GM10266 (cell line): Measurements from ENCODE around the gene FIG4.
A peak's percentile ranks its signal among the peaks of the same experiment; 100 is the strongest.

Experiments
- DNase-seq: peaks from one replicate; pipeline ENCODE4 v3.0.0; 2012; ENCODE audit errors: extremely low spot score
- TF ChIP-seq, protein P1 (sequence below): IDR thresholded peaks from 2 replicates; pipeline ENCODE4 v1.5.1; 2012; ENCODE audit warnings: mild to moderate bottlenecking, low read depth; ENCODE audit not compliant: control insufficient read depth, insufficient read depth; ENCODE audit errors: missing control alignments

Gene FIG4

DNA sequence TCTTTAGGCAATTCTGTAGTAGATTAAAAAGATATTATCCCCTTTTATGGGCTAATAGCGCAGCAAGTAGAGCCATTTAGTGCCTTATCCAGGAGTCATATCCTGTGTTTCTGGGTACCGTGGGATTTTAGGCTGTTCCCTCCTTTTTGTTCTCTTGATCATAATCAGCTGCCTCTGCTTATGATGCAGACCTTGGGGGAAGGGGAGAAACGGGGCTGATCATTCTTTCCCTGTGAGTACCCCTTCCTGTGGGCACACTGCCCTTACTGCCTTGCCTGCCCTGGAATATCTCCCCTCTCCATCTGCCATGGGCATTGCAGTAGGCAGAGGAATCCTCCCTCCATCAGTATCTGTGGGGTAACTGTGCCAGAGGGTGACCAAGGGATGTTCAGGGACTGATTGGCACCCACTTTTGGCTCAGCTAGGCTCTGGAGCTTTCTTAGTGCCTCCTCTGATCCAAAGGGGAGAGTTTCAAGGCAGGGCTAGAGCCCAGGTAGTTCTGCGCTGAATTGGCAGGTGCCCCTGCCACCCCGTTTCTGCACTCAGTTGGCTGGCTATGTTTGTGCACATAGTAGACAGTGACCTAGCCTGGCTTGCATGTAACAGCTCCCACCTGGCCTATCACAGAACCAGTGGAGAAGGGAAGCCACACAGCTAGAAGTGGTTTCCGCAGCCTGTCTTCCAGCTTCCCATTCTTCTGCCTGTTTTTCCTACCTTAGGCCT lies 103.3 kb downstream of the FIG4 start:
- DNase-seq: no peak
- TF ChIP-seq, protein P1, sequence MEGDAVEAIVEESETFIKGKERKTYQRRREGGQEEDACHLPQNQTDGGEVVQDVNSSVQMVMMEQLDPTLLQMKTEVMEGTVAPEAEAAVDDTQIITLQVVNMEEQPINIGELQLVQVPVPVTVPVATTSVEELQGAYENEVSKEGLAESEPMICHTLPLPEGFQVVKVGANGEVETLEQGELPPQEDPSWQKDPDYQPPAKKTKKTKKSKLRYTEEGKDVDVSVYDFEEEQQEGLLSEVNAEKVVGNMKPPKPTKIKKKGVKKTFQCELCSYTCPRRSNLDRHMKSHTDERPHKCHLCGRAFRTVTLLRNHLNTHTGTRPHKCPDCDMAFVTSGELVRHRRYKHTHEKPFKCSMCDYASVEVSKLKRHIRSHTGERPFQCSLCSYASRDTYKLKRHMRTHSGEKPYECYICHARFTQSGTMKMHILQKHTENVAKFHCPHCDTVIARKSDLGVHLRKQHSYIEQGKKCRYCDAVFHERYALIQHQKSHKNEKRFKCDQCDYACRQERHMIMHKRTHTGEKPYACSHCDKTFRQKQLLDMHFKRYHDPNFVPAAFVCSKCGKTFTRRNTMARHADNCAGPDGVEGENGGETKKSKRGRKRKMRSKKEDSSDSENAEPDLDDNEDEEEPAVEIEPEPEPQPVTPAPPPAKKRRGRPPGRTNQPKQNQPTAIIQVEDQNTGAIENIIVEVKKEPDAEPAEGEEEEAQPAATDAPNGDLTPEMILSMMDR: no peak

DNA sequence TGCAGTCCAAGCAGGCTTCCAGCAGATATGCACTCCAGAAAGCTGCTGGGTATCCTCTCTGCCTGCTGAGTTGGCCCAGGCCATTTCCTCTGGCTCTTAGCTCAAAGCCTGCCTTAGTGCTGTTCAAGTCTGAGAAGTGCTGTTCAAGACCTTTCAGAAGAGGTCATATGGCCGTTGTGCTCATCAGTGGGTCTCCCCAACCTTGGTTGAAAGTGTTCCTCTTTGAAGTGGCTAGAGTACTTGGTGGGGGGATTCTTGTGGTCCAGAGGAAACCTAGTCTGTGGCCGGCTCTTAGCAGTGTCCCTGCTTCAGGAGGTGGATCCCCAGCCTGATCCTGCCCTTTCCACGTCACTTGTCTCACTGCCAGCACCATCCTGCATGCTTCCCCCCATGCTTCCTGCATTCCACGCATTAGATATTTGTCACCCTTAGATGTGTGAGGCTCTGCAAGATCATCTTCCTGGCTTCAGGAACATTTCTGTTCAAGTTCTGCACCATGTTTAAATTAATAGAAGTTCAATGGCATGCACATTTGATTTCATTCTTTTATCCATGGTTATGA lies 105.0 kb downstream of the FIG4 start:
- TF ChIP-seq, protein P1: no peak
- DNase-seq: peak; percentile 25

DNA sequence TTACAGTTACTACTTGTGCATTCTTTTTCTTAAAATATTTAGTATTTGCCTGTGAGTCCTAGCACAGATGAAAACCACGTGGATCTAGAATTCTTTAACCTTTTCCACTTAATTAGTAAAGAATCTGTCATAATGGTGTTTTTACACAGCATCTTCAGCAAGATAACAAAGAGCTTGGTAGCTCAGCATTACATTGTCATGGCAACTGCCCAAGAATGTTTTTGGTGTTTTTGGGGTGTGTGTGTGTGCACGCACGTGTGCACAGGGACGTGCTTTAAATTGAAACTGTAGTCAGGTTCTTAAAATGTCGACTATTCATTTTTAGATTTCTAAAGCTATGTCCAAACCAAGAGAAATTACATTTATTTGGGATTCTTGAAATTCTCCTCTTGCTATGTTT lies 108.0 kb downstream of the FIG4 start:
- TF ChIP-seq, protein P1: no peak
- no peak for DNase-seq

DNA sequence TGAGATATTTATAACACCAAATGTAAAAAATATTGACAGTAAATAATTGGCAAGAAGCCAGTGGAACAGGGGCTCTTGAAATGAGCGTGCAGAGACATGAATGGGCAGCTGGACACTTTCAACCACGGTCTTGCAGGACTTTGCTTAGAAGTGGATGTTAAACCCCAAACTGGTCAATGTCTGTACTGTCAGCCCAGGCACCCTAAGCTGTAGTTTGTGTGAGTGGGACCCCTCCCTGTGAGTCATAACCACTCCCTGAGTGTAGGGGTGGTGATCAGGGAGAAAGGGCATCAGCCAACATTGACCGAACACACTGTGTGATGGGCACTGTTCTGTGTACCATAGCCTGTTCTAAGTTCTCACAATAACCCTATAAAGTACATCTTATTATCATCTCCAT lies 108.6 kb downstream of the FIG4 start:
- DNase-seq: no peak
- TF ChIP-seq, protein P1: no peak

DNA sequence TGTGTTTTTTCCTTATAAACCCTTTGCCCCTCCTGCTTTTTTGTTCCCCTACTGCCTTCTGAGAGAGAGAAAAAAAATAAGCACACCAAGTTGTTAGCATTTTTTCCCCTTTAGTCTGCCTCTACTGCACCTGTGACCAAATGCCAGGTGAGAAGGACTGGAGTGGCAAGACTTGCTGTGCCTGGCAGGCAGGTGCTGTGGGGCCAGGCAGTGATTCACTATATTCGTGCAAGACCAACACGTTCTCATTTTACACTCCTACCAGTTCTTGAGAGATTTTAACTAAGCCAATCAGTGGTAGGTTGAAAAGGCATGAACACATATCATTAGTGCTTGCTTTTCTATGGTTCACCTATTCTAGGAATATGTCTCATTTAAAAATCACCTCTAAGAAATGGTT lies 109.7 kb downstream of the FIG4 start:
- TF ChIP-seq, protein P1: no peak
- DNase-seq: no peak

DNA sequence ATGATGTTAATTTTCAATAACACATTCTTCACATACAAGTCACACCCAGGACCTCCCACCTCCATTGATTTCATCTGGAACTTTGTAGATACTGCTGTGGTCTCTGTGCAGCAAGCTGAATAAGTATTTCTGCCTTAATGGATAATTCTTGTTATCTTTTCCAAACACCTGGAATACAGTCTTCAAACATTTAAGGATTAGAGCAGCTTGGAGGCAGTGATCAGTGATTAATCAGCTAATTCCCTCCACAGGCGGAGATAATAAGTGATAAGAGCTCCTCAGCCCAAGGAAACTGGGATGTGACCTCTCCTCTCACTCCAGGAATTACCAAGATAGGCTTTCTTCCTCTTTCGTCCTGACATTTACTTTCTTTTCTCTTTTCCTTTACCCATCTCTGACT lies 110.7 kb downstream of the FIG4 start:
- no peak for DNase-seq
- TF ChIP-seq, protein P1: no peak

DNA sequence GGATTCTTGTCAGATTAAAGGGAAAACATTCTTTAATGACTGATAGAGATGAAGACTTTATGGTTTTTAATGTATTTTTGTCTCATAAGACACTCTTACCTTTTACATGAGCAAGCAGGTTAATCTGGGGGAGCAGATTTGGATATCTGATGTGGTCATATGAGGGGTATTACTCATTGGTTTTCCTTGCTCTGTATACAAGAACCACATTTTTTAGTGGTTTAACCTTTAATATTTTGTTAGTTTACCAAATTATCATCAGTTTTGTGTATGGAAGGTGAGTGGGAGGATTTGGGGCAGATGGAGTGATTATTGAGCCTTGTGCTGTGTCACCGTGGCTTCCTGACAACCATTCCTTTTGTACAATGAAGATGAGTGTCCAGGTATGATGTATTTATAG lies 112.9 kb downstream of the FIG4 start:
- DNase-seq: no peak

More for the DNA sequence above, 112.9 kb downstream of the FIG4 start:
- TF ChIP-seq, protein P1: no peak
